ENCODE measurements around the gene KRTAP4-6.
"Not testable (repeated sequence)": the region's sequence is repeated elsewhere in the genome, so short reads cannot be mapped to it uniquely, and the experiment has no call there.

The KRTAP4-6 gene

GRCh38 chr17:41140360-41141131 is at the start of gene KRTAP4-6:
Gene KRTAP4-6, minus strand, starts transcription at chr17:41140544. Its CDS starts 57 bp downstream, at chr17:41140487.
- no peak for DNase-seq

GRCh38 chr17:41189837-41190318 is 49.5 kb upstream of the KRTAP4-6 start, which contains the start of gene KRTAP9-1:
Gene KRTAP9-1, plus strand, starts transcription at chr17:41189887. Its CDS starts 0 bp downstream, at chr17:41189887.
- DNase-seq: not testable (repeated sequence)

- DNase-seq: no peak
Measured at GRCh38 chr17:41186872-41187271, 46.5 kb upstream of the KRTAP4-6 start.

- no peak for DNase-seq
Measured at GRCh38 chr17:41185001-41185400, 44.7 kb upstream of the KRTAP4-6 start.

DNA sequence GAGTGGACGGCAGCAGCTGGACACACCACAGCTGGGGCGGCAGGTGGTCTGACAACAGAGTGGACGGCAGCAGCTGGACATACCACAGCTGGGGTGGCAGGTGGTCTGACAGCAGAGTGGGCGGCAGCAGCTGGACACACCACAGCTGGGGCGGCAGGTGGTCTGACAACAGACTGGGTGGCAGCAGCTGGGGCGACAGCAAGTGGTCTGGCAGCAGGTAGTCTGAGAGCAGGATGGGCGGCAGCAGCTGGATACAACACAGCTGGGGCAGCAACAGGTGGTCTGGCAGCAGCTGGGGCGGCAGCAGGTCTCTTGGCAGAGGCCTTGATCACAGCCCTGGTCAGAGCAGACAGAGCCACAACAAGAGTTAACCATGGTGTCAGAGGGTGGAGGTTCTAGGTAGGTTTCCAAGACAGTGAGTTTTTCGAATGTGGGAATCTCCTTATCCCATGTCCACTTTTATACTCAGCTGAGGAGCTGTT is 44.2 kb upstream of the KRTAP4-6 start, which contains the start of gene KRTAP4-1:
TSS of gene KRTAP4-1 (minus strand) at position 432 of the 482 bp plus-strand sequence. CDS start at position 375, 57 bp downstream.
- DNase-seq: no peak

DNA sequence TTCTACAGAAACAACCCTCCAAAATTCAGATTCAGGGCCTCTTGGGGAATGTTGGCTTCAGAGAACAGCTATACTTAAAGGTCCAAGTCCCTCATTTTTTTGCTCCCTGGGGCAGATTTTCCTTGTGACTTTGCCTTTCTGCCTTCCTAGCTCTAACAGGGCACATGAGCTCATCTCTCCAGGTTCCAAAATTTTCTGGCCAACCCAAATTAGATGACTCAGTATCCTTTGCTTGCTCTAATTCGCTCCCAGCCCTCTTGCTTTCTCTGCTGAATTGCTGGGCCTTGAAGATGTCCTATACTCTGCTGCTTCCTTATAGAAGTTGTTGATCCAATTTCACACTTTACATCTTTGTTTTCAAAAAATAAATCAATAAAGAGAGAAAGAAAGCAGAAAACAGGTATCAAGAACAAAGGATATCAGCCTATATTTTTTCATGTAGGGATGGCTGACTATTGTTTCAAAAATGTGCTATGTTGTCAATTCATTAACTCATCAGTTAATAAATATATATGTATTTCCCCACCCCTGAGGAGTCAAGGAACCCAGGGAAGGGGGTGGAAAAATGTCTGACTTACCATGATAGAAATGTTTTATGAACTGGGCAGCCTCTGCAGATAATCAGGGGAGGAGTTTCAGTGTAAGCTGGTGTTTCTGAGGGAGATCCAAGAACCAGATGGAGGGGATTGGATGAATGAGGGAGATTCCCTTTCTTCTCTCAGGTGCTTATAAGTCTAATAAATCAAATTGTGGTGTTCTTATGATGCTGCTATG is 38.7 kb upstream of the KRTAP4-6 start:
- no peak for DNase-seq

DNA sequence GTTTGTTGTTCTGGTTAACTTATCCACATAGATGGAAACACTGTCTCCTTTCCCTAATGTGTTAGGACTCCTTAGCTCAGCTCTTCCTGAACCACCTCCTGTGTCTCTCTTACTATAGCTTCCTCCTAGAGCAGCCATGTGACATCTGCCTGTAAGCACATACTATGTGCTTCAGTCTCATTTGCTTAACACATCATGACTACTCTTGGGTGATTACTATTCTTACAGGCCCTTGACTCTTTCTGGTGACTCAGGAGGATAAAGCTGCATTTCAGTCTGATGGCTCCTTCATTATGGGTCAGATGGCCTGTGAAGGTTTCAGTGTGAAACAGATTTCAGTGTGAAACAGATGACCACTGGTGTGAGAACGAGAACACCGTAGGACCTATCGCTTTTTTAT is 38.0 kb upstream of the KRTAP4-6 start:
- DNase-seq: no peak

DNA sequence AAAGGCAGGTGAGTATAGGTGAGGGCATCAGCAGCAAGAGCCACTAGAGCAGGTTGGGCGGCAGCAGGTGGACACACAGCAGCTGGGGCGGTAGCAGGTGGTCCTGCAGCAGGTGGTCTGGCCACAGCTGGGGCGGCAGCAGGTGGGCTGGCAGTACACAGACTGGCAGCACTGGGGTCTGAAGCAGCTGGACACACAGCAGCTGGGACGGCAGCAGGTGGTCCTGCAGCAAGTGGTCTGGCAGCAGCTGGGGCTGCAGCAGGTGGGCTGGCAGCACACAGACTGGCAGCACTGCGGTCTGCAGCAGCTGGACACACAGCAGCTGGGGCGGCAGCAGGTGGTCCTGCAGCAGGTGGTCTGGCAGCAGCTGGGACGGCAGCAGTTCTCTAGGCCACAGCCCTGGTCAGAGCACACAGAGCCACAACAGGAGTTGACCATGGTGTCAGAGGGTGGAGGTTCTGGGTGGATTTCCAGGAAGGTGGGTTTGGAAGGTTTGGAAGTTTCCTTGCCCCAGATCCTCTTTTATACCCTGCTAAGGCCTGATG is 37.5 kb upstream of the KRTAP4-6 start, which contains the start of gene KRTAP4-2:
TSS of gene KRTAP4-2 (minus strand) at position 495 of the 545 bp plus-strand sequence. CDS start at position 438, 57 bp downstream.
- no peak for DNase-seq

DNA sequence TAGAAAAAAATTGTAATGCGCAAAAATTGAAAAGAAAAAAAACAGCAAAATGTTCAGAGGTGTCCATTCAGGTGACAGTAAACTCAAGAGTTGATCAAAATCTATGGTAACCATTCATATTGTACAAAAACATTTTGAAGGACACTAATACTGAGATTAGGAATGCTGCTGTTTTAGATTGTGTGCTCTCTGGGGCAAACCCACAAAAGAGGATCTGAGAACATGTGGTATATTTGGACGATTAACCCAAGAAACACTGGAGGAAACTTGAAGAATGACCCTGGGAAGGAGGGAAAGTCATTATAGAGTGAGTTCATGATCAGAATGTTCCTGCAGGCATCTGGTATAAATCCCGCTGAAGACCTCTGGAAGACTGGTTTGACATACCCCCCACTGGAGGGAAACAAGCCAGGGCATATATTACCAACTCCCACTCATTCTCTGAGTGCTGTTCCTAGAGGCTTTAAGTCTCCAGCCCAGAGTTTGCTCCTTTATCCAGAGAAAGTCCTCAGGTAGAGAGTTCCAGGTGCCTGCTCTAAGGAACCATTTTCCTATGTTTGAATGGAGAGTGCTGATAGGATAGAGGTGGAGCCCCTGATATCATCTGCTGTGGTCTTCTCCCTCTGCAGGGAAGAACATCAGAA is 36.5 kb upstream of the KRTAP4-6 start:
- no peak for DNase-seq

DNA sequence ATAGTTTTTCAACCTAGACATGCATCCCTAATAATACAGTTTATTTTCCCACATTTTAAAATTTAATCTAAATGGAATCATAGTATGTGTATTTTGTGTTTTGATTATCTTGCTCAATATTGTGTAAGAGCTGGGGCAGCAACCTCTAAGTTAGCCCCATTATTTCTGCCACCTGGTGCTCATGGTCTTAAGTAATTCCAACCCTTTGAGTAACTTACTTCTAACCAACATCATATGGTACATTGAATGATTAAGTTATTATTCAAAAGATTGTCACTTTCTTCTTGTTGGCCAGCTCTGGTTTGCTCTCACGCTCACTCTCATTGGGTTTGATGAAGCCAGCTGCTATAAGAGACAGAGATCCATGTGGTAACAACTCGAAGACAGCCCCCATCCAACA is 31.5 kb upstream of the KRTAP4-6 start:
- no peak for DNase-seq

- no peak for DNase-seq
Measured at GRCh38 chr17:41168121-41168520, 27.8 kb upstream of the KRTAP4-6 start, which contains the start of gene KRTAP4-3. Gene KRTAP4-3, minus strand, starts transcription at chr17:41168221. Its CDS starts 49 bp downstream, at chr17:41168172.

DNA sequence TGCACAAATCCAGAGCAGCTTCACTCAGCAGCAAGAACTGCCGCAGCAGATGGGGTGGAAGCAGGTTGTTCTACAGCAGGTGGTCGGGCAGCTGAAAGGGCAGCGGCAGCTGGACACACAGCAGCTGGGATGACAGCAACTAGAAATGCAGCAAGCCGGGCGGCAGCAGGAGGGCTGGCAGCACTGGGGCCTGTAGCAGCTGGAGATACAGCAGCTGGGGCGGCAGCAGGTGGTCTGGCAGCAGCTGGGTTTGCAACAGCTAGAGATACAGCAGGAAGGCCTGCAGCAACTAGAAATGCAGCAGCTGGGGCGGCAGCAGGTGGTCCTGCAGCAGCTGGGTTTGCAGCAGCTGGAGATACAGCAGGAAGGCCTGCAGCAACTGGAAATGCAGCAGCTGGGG is 27.2 kb upstream of the KRTAP4-6 start:
- DNase-seq: no peak

DNA sequence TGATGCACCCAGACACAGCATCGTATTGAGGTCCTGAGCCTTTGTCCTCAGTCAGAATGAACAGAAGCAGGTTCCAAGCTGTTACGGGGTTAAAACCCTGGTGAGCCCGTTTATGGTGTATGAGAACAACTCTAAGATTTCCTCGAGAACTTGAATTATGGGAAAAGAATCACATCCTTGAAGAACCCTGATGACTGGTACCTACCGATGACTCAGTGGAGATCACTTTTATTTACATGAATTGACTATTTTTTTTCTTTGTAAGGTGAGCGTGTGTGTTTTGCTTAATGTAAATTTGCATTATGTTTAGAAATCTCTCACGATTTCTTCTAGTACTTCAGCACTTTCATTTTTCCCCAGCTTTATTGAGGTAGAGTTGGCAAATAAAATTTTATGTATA is 23.5 kb upstream of the KRTAP4-6 start:
- DNase-seq: no peak

- DNase-seq: no peak
Measured at GRCh38 chr17:41160648-41161047, 20.3 kb upstream of the KRTAP4-6 start, which contains the start of gene KRTAP4-4. Gene KRTAP4-4, minus strand, starts transcription at chr17:41160748. Its CDS starts 57 bp downstream, at chr17:41160691.

DNA sequence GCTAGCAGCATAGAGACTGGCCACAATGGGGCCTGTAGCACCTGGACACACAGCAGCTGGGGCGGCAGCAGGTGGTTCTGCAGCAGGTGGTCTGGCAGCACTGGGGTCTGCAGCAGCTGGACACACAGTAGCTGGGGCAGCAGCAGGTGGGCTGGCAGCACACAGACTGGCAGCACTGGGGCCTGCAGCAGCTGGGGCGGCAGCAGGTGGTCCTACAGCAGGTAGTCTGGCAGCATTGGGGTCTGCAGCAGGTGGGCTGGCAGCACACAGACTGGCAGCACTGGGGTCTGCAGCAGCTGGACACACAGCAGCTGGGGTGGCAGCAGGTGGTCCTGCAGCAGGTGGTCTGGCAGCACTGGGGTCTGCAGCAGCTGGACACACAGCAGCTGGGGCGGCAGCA is 19.8 kb upstream of the KRTAP4-6 start:
- not testable (repeated sequence) for DNase-seq

- peak; percentile 67 for DNase-seq
Measured at GRCh38 chr17:41153856-41154255, 13.5 kb upstream of the KRTAP4-6 start.

GRCh38 chr17:41151525-41151924 is 11.2 kb upstream of the KRTAP4-6 start:
- DNase-seq: no peak

DNA sequence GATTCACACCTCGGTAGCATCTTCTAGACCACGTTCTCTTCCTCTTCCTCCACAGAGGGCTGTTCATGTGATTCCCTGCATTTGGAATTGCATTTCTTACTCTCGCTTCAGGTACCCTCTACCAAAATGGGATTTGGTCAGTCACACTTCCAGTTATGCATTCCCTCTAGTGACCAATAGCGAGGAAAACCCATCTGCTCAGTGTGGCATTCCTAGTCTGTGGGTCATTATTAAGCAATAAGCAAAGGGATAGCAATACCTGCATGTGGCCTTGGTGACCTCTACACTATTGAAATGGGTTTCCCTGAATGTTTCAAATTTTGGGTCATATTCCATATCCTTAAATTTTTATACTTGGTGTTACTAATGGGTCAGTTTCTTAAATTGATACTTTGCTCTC is 9.7 kb upstream of the KRTAP4-6 start:
- DNase-seq: no peak

- no peak for DNase-seq
Measured at GRCh38 chr17:41149652-41149985, 9.3 kb upstream of the KRTAP4-6 start, which contains the start of gene KRTAP4-5. Gene KRTAP4-5, minus strand, starts transcription at chr17:41149825. Its CDS starts 58 bp downstream, at chr17:41149767.

- not testable (repeated sequence) for DNase-seq
Measured at GRCh38 chr17:41148971-41149651, 8.8 kb upstream of the KRTAP4-6 start.

DNA sequence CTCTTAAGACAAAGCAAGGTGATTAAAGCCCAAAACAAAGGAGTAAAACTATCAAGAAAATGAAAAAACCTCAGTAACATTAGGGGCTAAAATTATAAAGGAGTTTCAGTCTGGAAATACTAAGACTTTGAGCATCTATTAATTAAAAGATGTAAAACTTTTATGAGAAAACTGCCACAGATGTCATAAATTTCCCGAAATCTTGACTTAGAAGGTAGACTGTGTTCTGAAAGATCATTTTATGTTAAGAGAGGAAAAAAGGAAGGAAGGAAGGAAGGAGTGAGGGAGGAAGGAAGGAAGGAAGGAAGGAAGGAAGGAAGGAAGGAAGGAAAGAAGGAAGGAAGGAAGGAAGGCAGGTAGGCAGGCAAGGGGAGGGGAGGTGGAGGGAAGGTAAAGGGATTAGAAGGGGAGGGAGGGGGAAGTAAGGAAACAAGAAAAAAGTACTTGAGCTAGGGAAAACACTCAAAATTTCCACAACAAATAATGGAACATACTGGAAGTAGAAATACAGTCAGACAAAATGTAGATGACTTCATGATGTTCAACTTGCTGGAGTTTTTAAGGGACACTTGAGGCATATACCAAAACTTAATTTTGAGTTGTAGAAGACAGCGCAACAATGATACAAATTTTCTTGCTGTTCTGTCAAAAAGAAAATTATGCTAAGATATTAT is 7.3 kb upstream of the KRTAP4-6 start:
- no peak for DNase-seq
